Testis (tissue), 5 donors: Measurements from ENCODE around the gene TNFAIP8. TPM values are rescaled to one million over a fixed set of nuclear protein-coding genes. Genes with fewer than 3 reads are reported as not detected.

Source experiments
- DNase-seq: peaks from one replicate; pipeline ENCODE4 v3.0.0-alpha.2; 2019
- H3K27ac ChIP-seq, 2 donors: fragments of 200-600 bp; sonication (generic); one replicate each; pipeline ENCODE4 v1.5.1; 2019
- H3K27me3 ChIP-seq: fragments of 200-600 bp; sonication (generic); one replicate; pipeline ENCODE4 v1.5.1; 2019
- H3K36me3 ChIP-seq: fragments of 200-600 bp; sonication (generic); one replicate; pipeline ENCODE4 v1.5.1; 2017; ENCODE audit warnings: low read depth; ENCODE audit errors: missing control alignments
- H3K4me1 ChIP-seq: fragments of 200-600 bp; sonication (generic); one replicate; pipeline ENCODE4 v1.5.1; 2019
- H3K4me3 ChIP-seq, 2 donors: fragments of 200-600 bp; sonication (generic); one replicate each; pipeline ENCODE4 v1.5.1; 2017 to 2019
- H3K9me3 ChIP-seq: fragments of 200-600 bp; sonication (generic); one replicate; pipeline ENCODE4 v1.5.1; 2017
- POLR2A ChIP-seq: fragments of 450-650 bp; IDR thresholded peaks from one replicate; pipeline ENCODE4 v1.6.1; 2017; ENCODE audit warnings: antibody characterized with exemption, mild to moderate bottlenecking, moderate library complexity
- WGBS, 2 donors: methylation state at CpG; one replicate each; pipeline ENCODE4 v1.1.5; 2018; 5-methylcytosine and 5-hydroxymethylcytosine counted together
- intact Hi-C: fragments of 100-400 bp; cut with DNase I; formaldehyde crosslinking; loops from one replicate; pipeline ENCODE4 v1.15.1; 2023; ENCODE audit warnings: low total_unique reads
- long read RNA-seq, 2 donors: transcript quantifications; one replicate each; lab custom pipeline, GENCODE V29; 2026
- polyA plus RNA-seq: library from polyadenylated mRNA; stranded (reverse); fragments of 350-450 nt; fragmentation: Illumina TruSeq; extraction: RNeasy Lipid Tissue Mini Kit (QIAGEN cat#74804); gene quantifications from one replicate; pipeline ENCODE4 v1.2.3, GENCODE V29; 2014; ENCODE audit warnings: low read depth, low replicate concordance; ENCODE audit not compliant: insufficient read depth
- total RNA-seq, 2 donors: library from RNA; depleted of rRNA; stranded (reverse); fragments of >200 nt; gene quantifications; one replicate each; pipeline ENCODE4 v1.2.3, GENCODE V29; 2016
- TF ChIP-seq, protein P1 (sequence below), 3 experiments: fragments of 450-650 bp in 2 of 3; fragments of 200-600 bp in 1 of 3; sonication (generic) in 1 of 3; IDR thresholded peaks; one replicate each; pipeline ENCODE4 v1.5.1; 2016 to 2019; ENCODE audit warnings: antibody characterized with exemption in 3 of 3, mild to moderate bottlenecking in 2 of 3, moderate library complexity in 1 of 3

TNFAIP8 gene
- total RNA-seq (10 to 100 TPM in 1 of 2 donors, 1 to 10 TPM in 1; 6.3 to 14.0 TPM), polyA plus RNA-seq (8.2 TPM)
- long read RNA-seq, donor 1, full-length matches to known transcripts = 5 of 5 reads
- long read RNA-seq, donor 1, partial matches to known transcripts = 0 of 5 reads
- long read RNA-seq, donor 1, other reads (novel, unspliced or antisense) = 0 of 5 reads
- long read RNA-seq, donor 2, full-length matches to known transcripts = 3 of 8 reads
- long read RNA-seq, donor 2, partial matches to known transcripts = 5 of 8 reads
- long read RNA-seq, donor 2, other reads (novel, unspliced or antisense) = 0 of 8 reads

DNA sequence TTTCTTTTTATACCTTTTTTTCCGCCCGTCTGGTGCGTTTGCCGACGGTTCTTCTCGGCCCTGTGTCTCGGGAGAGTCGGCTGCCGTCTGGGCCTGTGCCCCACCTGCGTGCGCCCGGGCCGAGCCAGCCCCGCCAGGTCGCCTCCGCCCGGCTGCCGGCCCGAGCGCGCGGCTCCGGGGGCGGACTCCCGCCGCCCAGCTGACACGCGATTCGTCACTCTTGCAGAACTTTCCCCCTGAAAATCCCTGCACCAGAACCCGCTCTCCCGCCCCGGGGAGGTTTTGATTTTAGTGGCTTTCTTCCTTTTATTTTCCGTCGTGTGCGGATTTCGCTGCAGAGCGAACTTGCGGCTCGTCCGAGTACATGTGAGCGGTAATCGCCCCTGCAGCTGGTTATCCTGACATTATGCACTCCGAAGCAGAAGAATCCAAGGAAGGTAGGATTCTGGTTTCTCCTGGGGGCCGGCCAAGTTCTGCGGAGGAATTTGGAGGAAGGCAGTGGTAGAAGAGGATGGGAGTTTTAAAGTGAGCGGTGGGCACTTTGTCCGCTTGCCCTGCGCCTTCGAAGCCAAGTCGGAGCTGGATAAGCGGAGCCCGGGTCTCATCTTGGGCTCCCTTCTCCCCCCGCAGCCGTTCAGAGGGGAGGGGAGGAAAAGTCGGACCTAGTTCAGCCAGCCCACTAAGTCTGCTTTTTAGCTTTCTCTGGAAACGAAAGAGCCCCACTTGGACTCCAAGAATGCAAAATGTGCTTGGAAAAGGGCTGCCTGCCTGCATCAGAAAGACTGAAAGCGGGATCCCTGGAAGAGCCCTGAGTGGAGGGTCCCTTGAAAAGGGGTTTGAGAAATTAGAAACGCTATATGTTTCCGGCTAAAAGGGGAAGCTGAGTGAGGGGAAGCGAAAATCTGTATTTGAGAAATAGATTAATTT, at the start of gene TNFAIP8:
TNFAIP8 (plus strand) TSS at position 335 of the 927 bp plus-strand sequence; CDS start at position 407, 72 bp downstream.
- no peaks in the 10 kb centered on the region for H3K36me3 ChIP-seq
- H3K4me3 ChIP-seq = peak within 1 kb of the TSS; percentile 54 to 65
- 1% methylated on average over 42 to 60 of the region's 60 CpGs for WGBS, 2 donors
- intact Hi-C loops = no loop called here
- TF ChIP-seq, protein P1, sequence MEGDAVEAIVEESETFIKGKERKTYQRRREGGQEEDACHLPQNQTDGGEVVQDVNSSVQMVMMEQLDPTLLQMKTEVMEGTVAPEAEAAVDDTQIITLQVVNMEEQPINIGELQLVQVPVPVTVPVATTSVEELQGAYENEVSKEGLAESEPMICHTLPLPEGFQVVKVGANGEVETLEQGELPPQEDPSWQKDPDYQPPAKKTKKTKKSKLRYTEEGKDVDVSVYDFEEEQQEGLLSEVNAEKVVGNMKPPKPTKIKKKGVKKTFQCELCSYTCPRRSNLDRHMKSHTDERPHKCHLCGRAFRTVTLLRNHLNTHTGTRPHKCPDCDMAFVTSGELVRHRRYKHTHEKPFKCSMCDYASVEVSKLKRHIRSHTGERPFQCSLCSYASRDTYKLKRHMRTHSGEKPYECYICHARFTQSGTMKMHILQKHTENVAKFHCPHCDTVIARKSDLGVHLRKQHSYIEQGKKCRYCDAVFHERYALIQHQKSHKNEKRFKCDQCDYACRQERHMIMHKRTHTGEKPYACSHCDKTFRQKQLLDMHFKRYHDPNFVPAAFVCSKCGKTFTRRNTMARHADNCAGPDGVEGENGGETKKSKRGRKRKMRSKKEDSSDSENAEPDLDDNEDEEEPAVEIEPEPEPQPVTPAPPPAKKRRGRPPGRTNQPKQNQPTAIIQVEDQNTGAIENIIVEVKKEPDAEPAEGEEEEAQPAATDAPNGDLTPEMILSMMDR (IDR thresholded peaks at IDR 0.05) = no peak
- no peak for TF ChIP-seq POLR2A
- no peaks in the 10 kb centered on the region for H3K27me3 ChIP-seq
- H3K27ac ChIP-seq = peak within 1 kb of the TSS; percentile 3 to 63
- DNase-seq = peak; percentile 59
- no peaks in the 10 kb centered on the region for H3K9me3 ChIP-seq
- H3K4me1 ChIP-seq = peaks cover 4% of the 10 kb centered on the region

DNA sequence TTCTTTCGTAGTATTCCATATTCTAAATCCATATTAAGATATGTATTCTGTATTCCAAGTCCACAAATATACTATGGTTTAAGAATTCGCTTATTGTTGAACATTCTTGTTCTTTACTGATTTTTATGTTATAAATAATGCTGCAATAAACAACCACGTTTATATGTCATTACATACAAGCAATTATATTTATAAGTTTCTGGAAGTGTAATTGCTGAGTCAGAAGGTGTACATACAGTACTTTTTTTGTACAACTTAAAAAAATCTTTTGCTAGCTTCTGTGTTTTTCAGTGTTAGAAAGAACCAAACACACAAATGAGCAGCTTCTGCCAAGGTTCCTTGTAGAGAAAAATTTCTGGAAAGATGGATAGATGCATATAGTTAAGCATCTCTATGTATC, 48.6 kb upstream of the TNFAIP8 start:
- intact Hi-C loops = no loop called here
- Histone ChIP-seq H3K27me3 (no peaks in the 10 kb centered on the region), H3K4me1 (no peaks in the 10 kb centered on the region), H3K27ac (no peak overlapping the region), H3K36me3 (no peaks in the 10 kb centered on the region), H3K9me3 (no peaks in the 10 kb centered on the region), H3K4me3 (no peak overlapping the region)
- TF ChIP-seq, protein P1 (IDR thresholded peaks at IDR 0.05) = no peak
- no peak for TF ChIP-seq POLR2A
- WGBS, 2 donors = 72 to 90% methylated on average over 3 of the region's 3 CpGs
- no peak for DNase-seq

DNA sequence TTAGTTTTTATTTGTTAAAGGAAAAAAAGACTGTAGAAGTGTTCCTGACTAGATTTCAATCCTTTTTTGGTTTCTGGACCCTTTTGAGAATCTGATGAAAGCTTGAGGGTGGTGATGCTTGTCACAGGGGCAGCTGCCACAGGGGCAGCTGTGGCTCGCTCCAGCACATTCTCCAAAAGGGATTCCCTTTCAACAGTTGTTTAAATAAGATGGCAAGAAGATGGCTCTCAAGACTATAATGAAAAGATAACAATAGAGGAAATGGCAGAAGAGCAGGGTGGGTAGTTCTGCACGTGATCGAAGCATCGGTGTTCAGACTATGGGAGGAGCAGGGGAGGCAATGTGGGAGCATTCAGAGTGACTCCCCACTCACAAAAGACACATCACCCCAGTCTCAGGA, 46.5 kb upstream of the TNFAIP8 start:
- Histone ChIP-seq H3K9me3 (no peaks in the 10 kb centered on the region), H3K4me3 (no peak overlapping the region), H3K27ac (no peak overlapping the region), H3K36me3 (no peaks in the 10 kb centered on the region), H3K27me3 (no peaks in the 10 kb centered on the region), H3K4me1 (no peaks in the 10 kb centered on the region)
- 64 to 87% methylated on average over 4 of the region's 4 CpGs for WGBS, 2 donors
- intact Hi-C loops = no loop called here
- no peak for TF ChIP-seq POLR2A
- TF ChIP-seq, protein P1 (IDR thresholded peaks at IDR 0.05) = no peak
- DNase-seq = no peak

DNA sequence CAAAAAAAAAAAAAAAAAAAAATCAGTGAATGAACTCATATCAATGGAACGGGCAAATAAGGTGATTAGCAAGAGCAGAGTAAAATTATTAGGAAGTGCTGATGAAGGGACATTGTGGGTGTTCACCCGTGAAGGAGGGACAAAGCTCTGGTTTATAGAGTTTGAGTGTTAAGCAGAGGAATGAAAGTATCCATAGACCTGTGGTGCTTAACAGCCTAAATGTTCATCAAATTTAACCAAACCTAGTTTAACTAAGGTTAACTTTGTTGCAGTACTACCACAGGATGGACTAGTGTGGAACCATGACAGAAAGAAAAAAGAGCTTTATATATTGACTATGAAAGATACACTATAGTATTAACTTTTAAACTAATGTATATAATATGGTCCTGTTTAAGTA, 44.1 kb upstream of the TNFAIP8 start:
- Histone ChIP-seq H3K4me3 (no peak overlapping the region), H3K4me1 (no peaks in the 10 kb centered on the region), H3K27ac (no peak overlapping the region), H3K27me3 (no peaks in the 10 kb centered on the region), H3K9me3 (no peaks in the 10 kb centered on the region), H3K36me3 (no peaks in the 10 kb centered on the region)
- DNase-seq = no peak
- intact Hi-C loops = no loop called here
- TF ChIP-seq POLR2A = no peak
- TF ChIP-seq, protein P1 (IDR thresholded peaks at IDR 0.05) = no peak
- 87 to 97% methylated on average over 2 of the region's 2 CpGs for WGBS, 2 donors
